Muscle of leg (tissue), 11 donors: ENCODE results near the gene OR7G2. TPM values are rescaled to one million over a fixed set of nuclear protein-coding genes. Genes with fewer than 3 reads are reported as not detected.
"Not testable (repeated sequence)": the region's sequence is repeated elsewhere in the genome, so short reads cannot be mapped to it uniquely, and the experiment has no call there.

Source experiments
- DNase-seq: peaks from one replicate; pipeline ENCODE4 v3.0.0; 2013
- H3K27ac ChIP-seq: one replicate; pipeline ENCODE4 v1.5.1; 2013; ENCODE audit warnings: mild to moderate bottlenecking, low read length, control low read depth
- H3K27me3 ChIP-seq: one replicate; pipeline ENCODE4 v1.6.1; 2013; ENCODE audit warnings: low read length; ENCODE audit not compliant: control insufficient read depth, insufficient read depth
- H3K36me3 ChIP-seq: one replicate; pipeline ENCODE4 v1.6.1; 2013; ENCODE audit warnings: low read length; ENCODE audit not compliant: control insufficient read depth, insufficient read depth
- H3K4me1 ChIP-seq: one replicate; pipeline ENCODE4 v1.6.1; 2013; ENCODE audit warnings: low read length; ENCODE audit not compliant: control insufficient read depth, insufficient read depth
- H3K4me3 ChIP-seq: one replicate; pipeline ENCODE4 v1.5.1; 2013; ENCODE audit warnings: low read length, control low read depth
- H3K9me3 ChIP-seq: replicated peaks from 2 replicates; pipeline ENCODE4 v1.6.1; 2013; ENCODE audit warnings: low read depth, low read length; ENCODE audit not compliant: control insufficient read depth
- WGBS: methylation state at CpG from one replicate; pipeline ENCODE4 v1.1.5; 2013; ENCODE audit warnings: missing lambda C conversion rate; ENCODE audit not compliant: insufficient coverage; 5-methylcytosine and 5-hydroxymethylcytosine counted together
- polyA plus RNA-seq, 8 donors: library from polyadenylated mRNA; unstranded; fragments of 120-200 nt; gene quantifications; one replicate each; pipeline versions ENCODE4 v1.2.1 to v1.2.3, GENCODE V29; 2013; ENCODE audit warnings: inconsistent platforms in 1 of 8, low replicate concordance in 1 of 8; ENCODE audit not compliant: insufficient read length in 8 of 8, insufficient read depth in 1 of 8
- total RNA-seq: library from RNA; stranded (reverse); fragments of 120-200 nt; gene quantifications from one replicate; pipeline ENCODE4 v1.2.4, GENCODE V29; 2013

Gene OR7G2
- total and polyA plus RNA-seq, 9 donors, result 0.04 to 0.14 (median 0.07) TPM; not detected in 5

DNA sequence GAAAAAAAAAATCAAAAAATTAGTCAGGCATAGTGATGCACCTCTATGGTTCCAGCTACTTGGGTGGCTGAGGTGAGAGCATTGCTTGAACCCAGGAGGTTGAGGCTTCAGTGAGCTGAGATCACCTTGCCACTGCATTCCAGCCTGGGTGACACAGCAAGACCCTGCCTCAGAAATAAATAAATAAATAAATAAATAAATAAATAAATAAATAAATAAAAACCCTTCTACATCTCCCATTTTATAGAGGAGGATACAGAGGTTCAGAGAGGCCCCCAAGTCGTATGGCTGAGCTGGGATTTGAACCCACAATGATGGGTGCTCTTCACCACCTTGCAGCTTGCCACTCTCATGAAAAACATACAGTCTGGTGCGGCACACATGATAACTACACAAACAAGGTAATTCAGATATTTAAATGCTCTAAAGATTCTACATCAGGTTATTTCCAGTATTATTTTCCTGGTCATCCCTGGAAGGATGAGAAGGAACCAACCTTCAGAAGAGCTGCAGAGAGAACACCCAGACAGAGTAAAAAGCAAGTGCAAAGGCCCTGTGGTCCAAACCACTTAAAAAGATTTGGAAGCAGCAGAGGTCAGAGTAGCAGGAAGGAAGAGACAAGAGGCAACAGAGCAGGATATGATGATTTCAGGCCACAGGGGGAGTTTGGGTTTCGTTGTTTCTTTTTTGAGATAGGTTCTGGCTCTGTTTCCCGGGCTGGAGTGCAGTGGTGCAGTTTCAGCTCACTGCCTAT lies 49.6 kb downstream of the OR7G2 start:
- DNase-seq, result no peak
- 60% methylated on average over 1 of the region's 4 CpGs for WGBS
- no peak overlapping the region for H3K27ac ChIP-seq
- no peak overlapping the region for H3K4me3 ChIP-seq
- H3K36me3 ChIP-seq, result no peaks in the 10 kb centered on the region
- H3K4me1 ChIP-seq, result no peaks in the 10 kb centered on the region
- no peaks in the 10 kb centered on the region for H3K27me3 ChIP-seq
- no peaks in the 10 kb centered on the region for H3K9me3 ChIP-seq

DNA sequence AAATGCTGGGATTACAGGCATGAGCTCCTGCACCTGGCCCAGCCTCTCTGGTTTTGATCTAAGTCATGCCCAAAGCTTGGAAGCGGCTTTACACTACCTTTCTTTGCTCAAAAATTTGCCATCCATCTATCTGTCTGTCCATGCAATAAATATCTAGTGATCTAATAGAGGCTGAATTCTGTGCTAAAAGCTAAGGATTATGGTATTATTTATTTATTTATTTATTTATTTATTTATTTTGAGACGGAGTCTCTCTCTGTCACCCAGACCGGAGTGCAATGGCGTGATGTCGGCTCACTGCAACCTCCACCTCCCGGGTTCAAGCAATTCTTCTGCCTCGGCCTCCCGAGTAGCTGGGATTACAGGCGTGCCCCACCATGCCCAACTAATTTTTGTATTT lies 51.1 kb downstream of the OR7G2 start:
- not testable (repeated sequence) for DNase-seq, H3K27me3 ChIP-seq, H3K36me3 ChIP-seq, H3K9me3 ChIP-seq, H3K4me3 ChIP-seq, H3K27ac ChIP-seq, H3K4me1 ChIP-seq
- no CpG with 5 or more reads among the region's 9 CpGs for WGBS

DNA sequence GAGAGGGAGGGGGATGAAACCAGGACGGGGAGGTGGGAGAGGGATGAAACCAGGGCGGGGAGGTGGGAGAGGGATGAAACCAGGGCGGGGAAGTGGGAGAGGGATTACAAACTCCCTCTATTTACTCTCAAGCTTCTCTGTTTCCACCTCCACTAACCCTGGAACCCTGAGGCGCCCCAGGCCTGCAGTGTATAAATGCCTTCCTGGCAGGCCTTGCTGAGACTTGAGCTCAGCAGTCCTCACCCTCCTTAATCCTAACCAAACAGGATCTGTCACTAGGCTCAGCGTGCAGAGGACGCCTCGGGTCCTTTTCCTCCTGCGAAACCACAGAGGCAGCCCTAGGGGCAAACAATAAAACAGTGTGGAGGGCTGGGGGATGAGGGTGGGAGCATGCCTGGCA lies 52.5 kb downstream of the OR7G2 start:
- 14% methylated on average over 1 of the region's 8 CpGs for WGBS
- no peak overlapping the region for H3K27ac ChIP-seq
- no peak overlapping the region for H3K4me3 ChIP-seq
- H3K36me3 ChIP-seq, result no peaks in the 10 kb centered on the region
- DNase-seq, result no peak
- H3K9me3 ChIP-seq, result no peaks in the 10 kb centered on the region
- H3K27me3 ChIP-seq, result no peaks in the 10 kb centered on the region
- no peaks in the 10 kb centered on the region for H3K4me1 ChIP-seq

DNA sequence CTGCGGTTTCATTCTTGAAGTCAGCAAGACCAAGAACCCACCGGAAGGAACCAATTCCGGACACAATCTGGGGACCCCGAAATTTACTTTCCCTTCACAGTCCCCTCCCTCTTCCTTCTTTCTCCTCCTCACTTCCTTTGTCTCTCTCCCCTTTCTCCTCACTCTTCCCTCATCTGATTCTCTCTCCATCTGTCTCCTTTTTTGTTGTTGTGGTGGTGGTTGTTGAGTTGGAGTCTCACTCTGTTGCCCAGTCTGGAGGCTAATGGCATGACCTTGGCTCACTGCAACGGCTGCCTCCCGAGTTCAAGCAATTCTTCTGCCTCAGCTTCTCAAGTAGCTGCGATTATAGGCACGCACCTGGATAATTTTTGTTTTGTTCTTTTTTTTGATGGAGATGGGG lies 53.1 kb downstream of the OR7G2 start:
- H3K27ac ChIP-seq, result no peak overlapping the region
- no peaks in the 10 kb centered on the region for H3K36me3 ChIP-seq
- whole genome bisulfite sequencing, result 100% methylated on average over 1 of the region's 8 CpGs
- no peaks in the 10 kb centered on the region for H3K4me1 ChIP-seq
- no peak for DNase-seq
- no peak overlapping the region for H3K4me3 ChIP-seq
- H3K9me3 ChIP-seq, result no peaks in the 10 kb centered on the region
- H3K27me3 ChIP-seq, result no peaks in the 10 kb centered on the region

DNA sequence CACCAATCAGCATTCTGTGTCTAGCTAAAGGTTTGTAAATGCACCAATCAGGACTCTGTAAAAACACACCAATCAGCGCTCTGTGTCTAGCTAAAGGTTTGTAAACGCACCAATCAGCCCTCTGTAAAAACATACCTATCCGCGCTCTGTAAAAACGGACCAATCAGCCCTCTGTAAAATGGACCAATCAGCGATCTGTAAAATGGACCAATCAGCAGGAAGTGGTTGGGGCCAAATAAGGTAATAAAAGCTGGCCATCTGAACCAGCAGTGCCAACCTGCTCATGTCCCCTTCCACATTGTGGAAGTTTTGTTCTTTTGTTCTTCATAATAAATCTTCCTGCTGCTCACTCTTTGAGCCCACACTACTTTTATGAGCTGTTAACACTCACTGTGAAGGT lies 53.6 kb downstream of the OR7G2 start:
- not testable (repeated sequence) for H3K36me3 ChIP-seq, H3K4me3 ChIP-seq, H3K27me3 ChIP-seq, H3K9me3 ChIP-seq, H3K4me1 ChIP-seq, DNase-seq, H3K27ac ChIP-seq
- no CpG with 5 or more reads among the region's 6 CpGs for whole genome bisulfite sequencing

DNA sequence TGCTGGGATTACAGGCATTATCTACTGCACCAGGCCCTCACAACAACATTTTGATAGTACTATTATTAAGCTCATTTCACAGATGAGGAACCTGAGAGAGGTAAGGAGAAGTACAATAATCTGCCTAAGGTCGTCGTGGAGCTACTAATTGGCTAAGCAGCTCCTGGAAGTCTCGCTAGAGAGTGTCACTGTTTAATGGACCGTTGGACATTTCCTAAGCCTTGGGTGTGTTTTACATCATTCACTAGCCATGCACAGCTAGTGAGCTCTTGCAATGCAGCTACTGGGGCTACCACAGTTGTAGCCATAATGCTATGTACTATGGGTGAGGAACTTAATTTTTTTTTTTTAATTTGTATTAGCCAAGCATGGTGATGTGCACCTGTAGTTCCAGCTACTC lies 54.4 kb downstream of the OR7G2 start:
- Histone ChIP-seq H3K4me1 (no peaks in the 10 kb centered on the region), H3K9me3 (no peaks in the 10 kb centered on the region), H3K27ac (no peak overlapping the region), H3K4me3 (no peak overlapping the region), H3K27me3 (no peaks in the 10 kb centered on the region), H3K36me3 (no peaks in the 10 kb centered on the region)
- DNase-seq, result no peak
- WGBS, result 86% methylated on average over 4 of the region's 4 CpGs

Other genes with a start within 250 kb of the OR7G2 start
- not detected for gene MUC16, start 97.1 kb downstream of the OR7G2 start, total RNA-seq
- under 1 TPM in 4 of 8 donors, not detected in 4; 0.04 to 0.30 (median 0.17) TPM for gene MUC16, start 97.1 kb downstream of the OR7G2 start, polyA plus RNA-seq
- not detected for gene OR1M1, start 20.4 kb downstream of the OR7G2 start, total RNA-seq
- gene OR1M1, start 20.4 kb downstream of the OR7G2 start, polyA plus RNA-seq, result under 1 TPM in 2 of 8 donors, not detected in 6; 0.04 to 0.07 TPM
- not detected for gene OR7G1, start 8.3 kb upstream of the OR7G2 start, total RNA-seq
- gene OR7G1, start 8.3 kb upstream of the OR7G2 start, polyA plus RNA-seq, result not detected
- gene OR7G3, start 19.5 kb upstream of the OR7G2 start, total RNA-seq, result not detected
- not detected for gene OR7G3, start 19.5 kb upstream of the OR7G2 start, polyA plus RNA-seq
- 22.9 TPM for gene ZNF317, start 32.9 kb upstream of the OR7G2 start, total RNA-seq
- gene ZNF317, start 32.9 kb upstream of the OR7G2 start, polyA plus RNA-seq, result 10 to 100 TPM; 18.2 to 23.6 (median 19.0) TPM
- gene OR7D2, start 71.5 kb upstream of the OR7G2 start, total RNA-seq, result under 0.01 TPM
- under 1 TPM in 7 of 8 donors, not detected in 1; 0.04 to 0.18 (median 0.08) TPM for gene OR7D2, start 71.5 kb upstream of the OR7G2 start, polyA plus RNA-seq
- not detected for gene OR7D4, start 112.1 kb upstream of the OR7G2 start, total RNA-seq
- under 1 TPM in 2 of 8 donors, not detected in 6; 0.03 to 0.10 TPM for gene OR7D4, start 112.1 kb upstream of the OR7G2 start, polyA plus RNA-seq
- gene OR7E24, start 143.5 kb upstream of the OR7G2 start, total RNA-seq, result not detected
- not detected for gene OR7E24, start 143.5 kb upstream of the OR7G2 start, polyA plus RNA-seq
- gene ZNF699, start 202.4 kb upstream of the OR7G2 start, total RNA-seq, result 5.2 TPM
- gene ZNF699, start 202.4 kb upstream of the OR7G2 start, polyA plus RNA-seq, result 1 to 10 TPM; 1.7 to 4.7 (median 3.6) TPM
- 29.3 TPM for gene ZNF559, start 216.7 kb upstream of the OR7G2 start, total RNA-seq
- 10 to 100 TPM; 20.8 to 31.8 (median 25.8) TPM for gene ZNF559, start 216.7 kb upstream of the OR7G2 start, polyA plus RNA-seq